Epithelial cell of esophagus (primary cell): ENCODE data around the gene TRAF7.
A peak's percentile ranks its signal among the peaks of the same experiment; 100 is the strongest.

Experiments used
- DNase-seq: peaks from one replicate; pipeline ENCODE4 v3.0.0; 2010; ENCODE audit warnings: low read depth
- H3K4me3 ChIP-seq: 2 replicates; pipeline ENCODE4 v1.5.1; 2011; ENCODE audit warnings: mild to moderate bottlenecking, low read length, control low read depth
- TF ChIP-seq, protein P1 (sequence below): IDR thresholded peaks from 2 replicates; pipeline ENCODE4 v1.5.1; 2011; ENCODE audit warnings: low read depth, mild to moderate bottlenecking, low read length, control low read depth, inconsistent platforms; ENCODE audit not compliant: insufficient read depth; ENCODE audit errors: missing control alignments

TRAF7 gene

DNA sequence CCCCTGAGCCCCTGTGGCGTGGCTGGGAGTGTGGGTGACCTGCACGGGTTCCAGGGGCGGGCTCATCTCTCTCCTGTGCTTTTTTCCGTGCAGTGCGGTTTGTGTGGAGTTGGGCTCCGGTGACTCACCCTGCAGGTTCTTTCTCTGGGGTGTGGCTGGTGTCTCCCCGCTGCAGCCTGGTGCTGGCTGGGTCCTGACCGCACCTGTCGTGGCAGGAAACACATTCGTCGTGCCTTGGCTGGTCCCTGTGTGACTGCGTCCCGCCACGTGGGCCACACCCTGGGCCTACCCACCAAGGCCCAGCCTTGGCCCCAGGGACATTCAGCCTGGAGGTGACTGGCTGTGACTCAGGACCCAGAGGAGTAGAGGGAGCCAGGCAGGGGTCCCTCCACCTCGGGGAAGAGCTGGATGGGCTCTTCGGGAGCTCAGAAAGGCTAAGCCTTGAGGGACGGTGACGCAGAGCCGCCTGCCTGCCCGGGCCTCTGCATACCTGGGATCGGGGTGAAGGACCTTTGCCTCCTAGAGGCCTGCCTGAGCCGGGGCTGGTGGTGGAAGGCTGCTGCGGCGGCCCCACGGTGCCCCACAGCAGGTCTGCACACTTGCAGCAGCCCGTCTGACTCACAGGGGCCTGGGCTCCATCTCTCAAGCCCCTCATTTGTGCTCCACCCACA, 7.8 kb downstream of the TRAF7 start:
- no peak overlapping the region for H3K4me3 ChIP-seq
- peak; percentile 91 for DNase-seq
- TF ChIP-seq, protein P1, sequence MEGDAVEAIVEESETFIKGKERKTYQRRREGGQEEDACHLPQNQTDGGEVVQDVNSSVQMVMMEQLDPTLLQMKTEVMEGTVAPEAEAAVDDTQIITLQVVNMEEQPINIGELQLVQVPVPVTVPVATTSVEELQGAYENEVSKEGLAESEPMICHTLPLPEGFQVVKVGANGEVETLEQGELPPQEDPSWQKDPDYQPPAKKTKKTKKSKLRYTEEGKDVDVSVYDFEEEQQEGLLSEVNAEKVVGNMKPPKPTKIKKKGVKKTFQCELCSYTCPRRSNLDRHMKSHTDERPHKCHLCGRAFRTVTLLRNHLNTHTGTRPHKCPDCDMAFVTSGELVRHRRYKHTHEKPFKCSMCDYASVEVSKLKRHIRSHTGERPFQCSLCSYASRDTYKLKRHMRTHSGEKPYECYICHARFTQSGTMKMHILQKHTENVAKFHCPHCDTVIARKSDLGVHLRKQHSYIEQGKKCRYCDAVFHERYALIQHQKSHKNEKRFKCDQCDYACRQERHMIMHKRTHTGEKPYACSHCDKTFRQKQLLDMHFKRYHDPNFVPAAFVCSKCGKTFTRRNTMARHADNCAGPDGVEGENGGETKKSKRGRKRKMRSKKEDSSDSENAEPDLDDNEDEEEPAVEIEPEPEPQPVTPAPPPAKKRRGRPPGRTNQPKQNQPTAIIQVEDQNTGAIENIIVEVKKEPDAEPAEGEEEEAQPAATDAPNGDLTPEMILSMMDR = no peak

GRCh38 chr16:2165861-2166260, 10.3 kb downstream of the TRAF7 start:
- no peak overlapping the region for H3K4me3 ChIP-seq
- no peak for DNase-seq
- TF ChIP-seq, protein P1 = no peak

- TF ChIP-seq, protein P1 = no peak
- no peak overlapping the region for H3K4me3 ChIP-seq
- DNase-seq = no peak
Measured at GRCh38 chr16:2166263-2167067, 10.9 kb downstream of the TRAF7 start.

- TF ChIP-seq, protein P1 = no peak
- DNase-seq = no peak
- H3K4me3 ChIP-seq = no peak overlapping the region
Measured at GRCh38 chr16:2167068-2167638, 11.6 kb downstream of the TRAF7 start.

DNA sequence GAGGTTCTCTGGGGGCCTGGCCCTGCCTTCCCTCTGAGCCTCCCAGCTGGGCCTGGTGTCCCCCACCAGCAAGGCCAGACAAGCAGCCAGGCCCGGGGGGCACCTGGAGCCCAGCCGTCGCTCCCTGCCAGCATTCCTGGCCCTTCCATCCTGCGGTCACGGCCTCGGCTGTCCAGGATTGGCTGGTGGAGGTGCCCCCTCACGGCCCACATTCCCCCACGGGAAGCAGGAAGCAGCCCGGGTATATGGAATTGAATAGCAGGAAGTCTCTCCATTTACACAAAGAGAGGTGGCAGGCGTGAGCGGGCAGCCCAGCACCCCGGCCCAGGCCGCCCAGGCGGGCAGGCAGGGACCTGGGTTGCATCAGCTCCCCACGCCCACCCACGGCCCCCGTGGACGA, 14.5 kb downstream of the TRAF7 start:
- H3K4me3 ChIP-seq = no peak overlapping the region
- TF ChIP-seq, protein P1 = no peak

GRCh38 chr16:2170587-2171435, 15.2 kb downstream of the TRAF7 start:
- DNase-seq = no peak
- TF ChIP-seq, protein P1 = no peak
- no peak overlapping the region for H3K4me3 ChIP-seq

More for the DNA sequence above, 14.5 kb downstream of the TRAF7 start:
- DNase-seq = no peak
